Fibroblast of skin of left biceps (primary cell): Measurements from ENCODE around the gene OR4C11.

Experiments
- DNase-seq, 2 experiments: peaks; one replicate each; pipeline ENCODE4 v3.0.0-alpha.2; 2013; ENCODE audit warnings: low read depth in 2 of 2

OR4C11 gene

GRCh38 chr11:55607545-55607944, at the start of gene OR4C11:
Gene OR4C11 (minus strand): TSS chr11:55607645. CDS start chr11:55604373, 3,272 bp downstream.
- DNase-seq, result no peak

GRCh38 chr11:55655096-55655495, 47.7 kb upstream of the OR4C11 start:
- no peak for DNase-seq

- DNase-seq, result no peak
Observed at GRCh38 chr11:55652560-55652959, 45.1 kb upstream of the OR4C11 start.

- no peak for DNase-seq
Observed at GRCh38 chr11:55648027-55648426, 40.6 kb upstream of the OR4C11 start, which contains the start of gene OR4S2. Gene OR4S2 (plus strand): TSS chr11:55648327. CDS start chr11:55650904, 2,577 bp downstream.

- no peak for DNase-seq
Observed at GRCh38 chr11:55634813-55635212, 27.4 kb upstream of the OR4C11 start, which contains the start of gene OR4P4. Gene OR4P4 (plus strand): TSS chr11:55635113.

- DNase-seq, result no peak
Observed at GRCh38 chr11:55624531-55624930, 17.1 kb upstream of the OR4C11 start.

- DNase-seq, result no peak
Observed at GRCh38 chr11:55572548-55572947, 34.9 kb downstream of the OR4C11 start.

- DNase-seq, result no peak
Observed at GRCh38 chr11:55571828-55572227, 35.6 kb downstream of the OR4C11 start, which contains the start of gene OR4C16. Gene OR4C16 (plus strand): TSS chr11:55572128. CDS start chr11:55572128, 0 bp downstream.

GRCh38 chr11:55554169-55554568, 53.3 kb downstream of the OR4C11 start, which contains the start of gene OR4C15:
Gene OR4C15 (plus strand): TSS chr11:55554469. CDS start chr11:55554469, 0 bp downstream.
- no peak for DNase-seq
